ENCODE data around the gene C14orf180. TPM values are rescaled to one million over a fixed set of nuclear protein-coding genes. Genes with fewer than 3 reads are reported as not detected.
A peak's percentile ranks its signal among the peaks of the same experiment; 100 is the strongest.

The C14orf180 gene
- total RNA-seq, 1 experiment from 2014 or later, result not detected

DNA sequence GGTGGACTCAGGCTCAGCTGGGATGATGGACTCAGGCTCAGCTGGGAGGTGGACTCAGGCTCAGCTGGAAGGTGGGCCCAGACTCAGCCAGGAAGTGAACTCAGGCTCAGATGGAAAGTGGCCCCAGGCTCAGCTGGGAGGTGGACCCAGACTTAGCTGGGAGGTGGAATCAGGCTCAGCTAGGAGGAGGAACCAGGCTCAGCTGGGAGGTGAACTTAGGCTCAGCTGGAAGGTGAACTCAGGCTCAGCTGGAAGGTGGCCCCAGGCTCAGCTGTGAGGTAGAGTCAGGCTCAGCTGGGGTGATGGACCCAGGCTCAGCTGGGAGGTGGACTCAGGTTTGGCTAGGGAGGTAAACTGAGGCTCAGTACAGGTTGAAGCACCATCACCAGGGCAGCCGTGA is 21.8 kb upstream of the C14orf180 start:
- no peak for DNase-seq (ENCODE audit: low read depth, low spot score)
- in situ Hi-C loops (cut with HindIII; ENCODE audit: low pct_unique_long_range_greater_than_20kb, low sequenced_read_pairs), result no loop called here

DNA sequence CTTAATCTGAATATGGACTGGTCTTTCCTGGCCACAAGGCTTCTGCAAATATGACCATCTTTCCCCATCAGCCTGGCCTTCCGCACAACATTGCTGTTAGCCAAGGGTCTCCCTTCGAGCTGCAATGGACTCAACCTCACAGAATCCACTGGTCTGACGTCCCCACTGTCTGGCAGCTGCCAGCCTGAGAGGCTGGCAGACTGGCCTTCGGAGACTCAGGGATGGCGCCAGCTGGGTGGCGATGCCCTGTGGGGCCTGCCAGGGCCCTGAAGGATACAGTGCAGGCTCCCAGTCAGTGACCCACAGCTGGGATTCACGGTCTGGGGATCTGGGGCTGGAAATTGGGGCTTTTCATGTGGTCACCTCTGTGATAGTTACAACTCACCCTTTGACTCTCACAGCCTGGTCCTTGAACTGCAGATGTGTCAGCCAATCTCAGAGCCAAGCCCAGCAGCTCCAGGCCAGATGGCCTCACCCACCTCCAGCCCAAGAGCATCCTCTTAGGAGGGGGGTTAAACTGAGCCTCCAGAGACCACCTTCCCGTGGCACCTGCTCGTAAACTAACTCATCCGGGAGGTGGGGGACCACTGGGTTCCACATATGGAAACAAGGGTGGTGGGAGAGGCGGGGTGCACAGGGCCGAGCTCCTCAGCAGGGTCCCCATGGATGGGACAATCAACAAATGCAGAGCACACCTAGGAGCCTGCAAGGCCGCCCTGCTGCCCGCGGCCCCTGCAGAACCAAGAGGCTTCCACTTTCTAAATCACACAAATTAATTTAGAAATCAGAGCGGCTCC is 21.1 kb upstream of the C14orf180 start:
- in situ Hi-C loops (cut with HindIII; ENCODE audit: low pct_unique_long_range_greater_than_20kb, low sequenced_read_pairs), result no loop called here

DNA sequence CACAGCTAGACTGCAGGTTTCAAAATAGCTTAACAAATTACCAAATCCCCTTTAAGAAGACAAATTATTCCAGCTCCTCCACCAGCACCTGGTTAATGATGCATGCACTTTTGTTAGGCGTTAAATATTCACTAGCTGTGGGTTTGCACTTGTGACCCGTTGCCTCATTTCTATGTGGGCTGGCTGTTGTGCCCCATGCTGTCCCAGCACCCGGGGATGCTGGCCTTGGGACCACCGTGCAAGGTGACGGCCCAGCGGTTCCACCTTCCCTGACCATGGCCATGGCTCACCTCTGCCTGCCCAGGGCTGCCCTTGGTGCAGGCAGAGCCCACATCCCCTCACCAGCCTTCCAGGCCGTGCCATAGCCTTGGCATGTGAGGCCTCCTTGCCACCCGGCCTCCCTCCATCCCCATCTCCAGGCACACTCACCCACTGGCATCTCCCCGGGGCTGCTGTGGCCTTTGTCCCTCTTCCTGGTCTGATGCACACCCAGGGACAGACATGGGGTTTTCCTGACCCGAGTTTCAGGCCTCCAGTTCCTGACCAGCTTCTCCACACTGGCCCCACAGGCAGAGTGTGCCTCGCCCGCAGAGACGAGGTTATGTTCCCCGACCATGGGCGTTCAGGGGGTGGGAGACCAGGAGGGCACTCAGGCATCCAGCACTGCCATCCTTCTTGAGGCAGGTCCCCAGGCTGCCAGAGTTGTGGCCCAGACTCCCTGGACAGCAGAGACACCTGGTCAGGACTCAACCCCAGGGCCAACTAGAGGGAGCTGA is 20.3 kb upstream of the C14orf180 start:
- DNase-seq (ENCODE audit: low read depth, low spot score), result no peak
- in situ Hi-C loops (cut with HindIII; ENCODE audit: low pct_unique_long_range_greater_than_20kb, low sequenced_read_pairs), result no loop called here

More for the DNA sequence above, 21.1 kb upstream of the C14orf180 start:
- DNase-seq (ENCODE audit: low read depth, low spot score), result no peak

DNA sequence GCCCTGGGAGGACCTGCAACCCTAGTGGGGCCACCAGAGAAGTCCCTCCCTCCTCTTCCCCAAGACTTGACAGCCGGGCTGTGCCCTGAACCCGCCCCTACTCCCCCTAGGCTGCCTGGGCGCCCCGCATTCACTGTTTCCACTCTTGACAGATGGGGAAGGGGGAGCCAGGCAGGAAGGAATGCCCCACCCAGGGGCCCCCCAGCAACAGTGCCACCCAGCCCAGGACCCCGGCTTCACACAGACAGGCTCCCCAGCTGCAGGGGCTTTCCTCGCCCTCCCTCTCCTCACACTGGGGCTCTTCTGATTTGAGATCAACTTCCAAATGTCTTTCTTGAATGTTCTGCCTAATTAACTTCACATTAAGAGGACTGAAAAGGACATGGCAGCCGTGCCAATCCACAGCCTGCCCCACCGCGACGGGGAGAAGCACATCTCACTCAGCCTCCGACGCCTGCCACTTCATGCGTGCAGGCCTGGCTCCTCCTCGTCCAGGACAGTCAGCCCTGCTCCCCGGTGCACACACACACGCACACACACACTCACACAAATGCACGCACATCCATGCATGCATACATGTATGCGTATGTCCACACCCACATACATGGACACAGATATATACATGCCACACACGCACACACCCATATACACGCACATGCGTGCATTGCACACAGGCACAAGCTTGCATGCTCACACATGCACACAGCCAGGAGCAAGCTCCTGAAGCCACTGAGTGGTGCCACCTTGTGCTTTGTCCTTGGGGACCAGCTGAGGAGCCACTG is 19.6 kb upstream of the C14orf180 start:
- DNase-seq (ENCODE audit: low read depth, low spot score), result no peak
- in situ Hi-C loops (cut with HindIII; ENCODE audit: low pct_unique_long_range_greater_than_20kb, low sequenced_read_pairs), result no loop called here

DNA sequence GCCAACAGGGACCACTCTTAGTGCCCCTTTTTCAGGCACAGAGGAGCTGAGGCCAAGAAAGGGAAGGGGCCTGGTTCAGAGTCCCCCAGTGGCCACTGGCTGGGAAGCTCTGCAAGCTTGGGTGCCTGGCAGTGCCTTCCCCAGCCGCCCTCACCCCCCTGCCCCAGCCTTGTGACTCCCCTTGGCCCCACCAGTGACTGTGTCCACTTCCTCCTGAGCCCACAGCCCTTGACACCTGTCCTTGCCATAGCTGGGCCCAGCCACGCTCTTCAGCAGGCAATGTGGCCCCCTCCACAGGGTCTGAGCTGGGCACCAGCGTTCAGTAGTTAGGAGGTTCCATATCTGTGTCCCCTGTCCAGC is 19.0 kb upstream of the C14orf180 start:
- no peak for DNase-seq (ENCODE audit: low read depth, low spot score)
- in situ Hi-C loops (cut with HindIII; ENCODE audit: low pct_unique_long_range_greater_than_20kb, low sequenced_read_pairs), result no loop called here

DNA sequence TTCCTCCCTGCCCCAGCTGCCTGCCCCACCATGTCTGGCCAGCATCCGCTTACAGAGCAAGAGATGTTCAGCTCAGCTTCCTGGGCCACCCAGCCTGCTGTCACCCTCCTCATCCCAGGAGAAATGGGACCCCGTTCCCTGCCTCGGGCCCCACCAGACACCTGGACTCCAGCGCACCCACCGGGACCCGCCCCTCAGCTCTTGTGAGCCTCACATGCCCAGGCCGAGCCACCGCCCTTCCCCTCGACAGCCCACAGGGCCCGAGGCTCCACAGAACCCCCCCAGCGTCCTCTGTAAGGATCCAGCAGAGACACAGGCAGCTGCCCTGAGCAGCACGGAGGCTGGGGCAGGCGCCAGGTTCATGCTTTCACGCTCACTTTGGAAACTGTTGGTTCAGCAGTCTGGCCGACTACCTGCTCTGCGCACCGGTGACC is 18.4 kb upstream of the C14orf180 start:
- DNase-seq (ENCODE audit: low read depth, low spot score), result no peak
- in situ Hi-C loops (cut with HindIII; ENCODE audit: low pct_unique_long_range_greater_than_20kb, low sequenced_read_pairs), result no loop called here

DNA sequence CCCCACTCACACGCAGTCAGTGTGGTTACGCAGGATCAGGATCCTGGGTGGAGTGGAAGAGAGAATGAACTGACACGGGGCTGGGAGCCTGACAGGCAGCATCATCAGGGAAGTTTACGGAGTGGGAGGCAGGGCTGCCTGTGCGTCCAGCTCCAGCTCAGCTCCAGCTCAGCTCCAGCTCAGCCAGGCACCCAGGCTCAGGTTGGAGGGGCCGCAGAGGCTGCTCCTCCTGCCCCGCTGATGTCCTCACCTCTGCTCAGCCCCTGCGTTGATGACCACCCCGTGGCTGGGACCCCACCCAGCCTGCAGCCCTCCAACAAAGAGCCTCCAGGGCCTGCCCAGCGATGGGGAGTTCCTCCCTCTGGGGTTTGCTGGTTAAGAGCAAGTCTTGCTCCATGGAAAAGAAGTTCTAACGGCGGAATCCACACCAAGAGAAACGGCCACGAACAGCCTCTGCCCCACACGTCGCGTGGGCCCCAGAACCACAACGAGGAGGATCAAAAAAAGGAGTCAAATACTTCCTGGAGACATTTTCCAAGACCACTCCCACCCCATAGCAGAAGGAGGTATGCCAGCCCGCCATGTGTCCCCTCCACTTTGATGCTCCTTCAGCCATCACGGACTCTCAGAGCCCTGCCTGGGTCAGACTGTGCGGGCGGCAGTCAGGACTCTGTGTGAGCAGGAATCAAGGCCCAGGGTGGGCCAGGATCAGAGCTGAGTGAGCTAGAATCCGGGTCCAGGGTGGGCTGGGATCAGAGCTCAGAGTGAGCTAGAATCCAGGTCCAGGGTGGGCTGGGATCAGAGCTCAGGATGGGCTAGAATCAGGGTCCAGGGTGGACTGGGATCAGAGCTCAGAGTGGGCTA is 17.7 kb upstream of the C14orf180 start:
- no peak for DNase-seq (ENCODE audit: low read depth, low spot score)
- in situ Hi-C loops (cut with HindIII; ENCODE audit: low pct_unique_long_range_greater_than_20kb, low sequenced_read_pairs), result no loop called here

DNA sequence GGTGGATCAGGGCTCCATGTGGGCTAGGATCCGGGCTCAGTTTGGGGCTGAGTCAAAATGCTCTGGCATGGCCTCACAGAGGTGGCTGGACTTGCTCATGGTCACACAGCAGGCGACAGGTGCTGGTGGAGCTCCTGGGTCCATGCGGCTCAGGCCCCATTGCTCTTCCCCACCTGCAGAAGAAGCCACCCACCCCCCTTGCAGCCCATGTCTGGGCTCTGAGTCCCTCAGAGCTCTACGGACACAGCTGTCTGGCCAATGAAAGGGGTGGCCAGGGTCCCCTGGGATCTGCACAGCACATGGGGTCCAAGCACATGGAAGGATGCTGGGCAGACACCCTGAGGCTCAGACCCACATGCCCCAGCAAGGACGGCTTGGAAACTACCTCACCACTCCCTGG is 17.0 kb upstream of the C14orf180 start:
- in situ Hi-C loops (cut with HindIII; ENCODE audit: low pct_unique_long_range_greater_than_20kb, low sequenced_read_pairs), result no loop called here

DNA sequence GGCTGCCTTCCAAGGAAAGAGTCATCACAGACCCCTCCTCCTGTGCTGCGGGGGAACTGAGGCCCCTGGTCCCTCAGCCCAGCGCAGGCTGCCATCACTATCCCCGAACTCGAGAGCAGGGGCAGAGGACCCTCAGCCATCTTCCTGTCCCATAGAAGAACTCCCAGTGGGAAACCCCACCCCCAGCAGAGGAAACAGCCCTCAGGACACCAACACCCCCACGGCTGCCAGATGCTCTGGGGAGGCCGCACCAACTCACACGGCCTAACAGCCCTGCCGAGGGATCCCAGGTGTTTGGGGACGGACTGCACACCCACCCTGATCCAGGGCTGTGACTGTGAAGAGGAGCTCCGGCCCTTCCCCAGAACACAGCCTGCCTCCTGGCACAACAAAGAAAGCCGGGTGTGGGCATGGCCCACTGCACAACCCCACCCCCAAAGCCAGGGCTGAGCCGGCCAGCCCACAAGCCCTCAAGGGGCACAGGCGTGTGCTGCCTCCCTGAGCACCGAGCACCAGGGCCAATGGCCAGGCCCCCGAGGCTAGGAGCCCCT is 16.3 kb upstream of the C14orf180 start:
- in situ Hi-C loops (cut with HindIII; ENCODE audit: low pct_unique_long_range_greater_than_20kb, low sequenced_read_pairs), result no loop called here
- no peak for DNase-seq (ENCODE audit: low read depth, low spot score)

More for the DNA sequence above, 17.0 kb upstream of the C14orf180 start:
- DNase-seq (ENCODE audit: low read depth, low spot score), result no peak

DNA sequence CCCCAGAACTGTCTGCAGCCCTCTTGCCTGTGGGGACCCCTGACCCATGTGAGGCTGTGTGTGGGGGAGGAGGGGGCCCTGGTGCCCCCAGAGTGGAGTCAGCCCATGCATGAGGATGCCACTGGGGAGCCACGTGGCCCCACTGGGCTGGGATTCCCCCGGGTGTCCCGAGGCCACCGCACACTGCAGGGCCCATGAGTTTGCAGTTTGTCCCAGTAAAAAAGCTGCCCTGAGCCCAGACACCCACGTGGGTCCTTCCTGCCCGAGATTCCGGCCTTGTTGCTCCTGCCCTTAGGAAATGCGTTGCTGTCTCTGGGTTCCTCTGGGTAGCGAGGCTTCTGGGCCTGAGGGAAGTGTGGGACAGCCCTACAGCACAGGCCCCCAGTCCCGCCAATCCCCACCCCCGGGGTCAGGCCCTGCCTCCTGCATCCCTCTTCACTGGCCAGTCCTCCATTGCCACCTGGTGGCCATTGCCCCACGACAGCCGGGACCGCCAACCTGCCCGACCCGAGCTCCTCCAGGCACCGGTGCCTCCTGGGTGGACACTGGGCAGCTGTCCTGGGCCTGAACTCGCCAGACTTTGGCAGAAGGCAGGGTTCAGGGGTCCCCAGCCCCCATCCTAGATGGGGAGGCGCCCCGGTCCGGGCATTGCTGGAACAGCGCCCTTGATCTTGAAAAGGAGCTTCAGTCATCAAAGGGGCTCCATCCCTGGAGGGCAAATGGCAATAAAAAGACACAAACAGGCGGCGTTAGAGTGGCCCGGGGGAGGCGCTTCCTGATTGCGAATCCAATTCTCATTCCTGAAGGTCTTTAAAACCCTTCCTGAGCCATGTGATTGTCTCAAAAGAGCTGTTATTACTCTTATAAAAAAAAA is 15.6 kb upstream of the C14orf180 start:
- in situ Hi-C loops (cut with HindIII; ENCODE audit: low pct_unique_long_range_greater_than_20kb, low sequenced_read_pairs), result no loop called here
- peak; percentile 75 for DNase-seq (ENCODE audit: low read depth, low spot score)

DNA sequence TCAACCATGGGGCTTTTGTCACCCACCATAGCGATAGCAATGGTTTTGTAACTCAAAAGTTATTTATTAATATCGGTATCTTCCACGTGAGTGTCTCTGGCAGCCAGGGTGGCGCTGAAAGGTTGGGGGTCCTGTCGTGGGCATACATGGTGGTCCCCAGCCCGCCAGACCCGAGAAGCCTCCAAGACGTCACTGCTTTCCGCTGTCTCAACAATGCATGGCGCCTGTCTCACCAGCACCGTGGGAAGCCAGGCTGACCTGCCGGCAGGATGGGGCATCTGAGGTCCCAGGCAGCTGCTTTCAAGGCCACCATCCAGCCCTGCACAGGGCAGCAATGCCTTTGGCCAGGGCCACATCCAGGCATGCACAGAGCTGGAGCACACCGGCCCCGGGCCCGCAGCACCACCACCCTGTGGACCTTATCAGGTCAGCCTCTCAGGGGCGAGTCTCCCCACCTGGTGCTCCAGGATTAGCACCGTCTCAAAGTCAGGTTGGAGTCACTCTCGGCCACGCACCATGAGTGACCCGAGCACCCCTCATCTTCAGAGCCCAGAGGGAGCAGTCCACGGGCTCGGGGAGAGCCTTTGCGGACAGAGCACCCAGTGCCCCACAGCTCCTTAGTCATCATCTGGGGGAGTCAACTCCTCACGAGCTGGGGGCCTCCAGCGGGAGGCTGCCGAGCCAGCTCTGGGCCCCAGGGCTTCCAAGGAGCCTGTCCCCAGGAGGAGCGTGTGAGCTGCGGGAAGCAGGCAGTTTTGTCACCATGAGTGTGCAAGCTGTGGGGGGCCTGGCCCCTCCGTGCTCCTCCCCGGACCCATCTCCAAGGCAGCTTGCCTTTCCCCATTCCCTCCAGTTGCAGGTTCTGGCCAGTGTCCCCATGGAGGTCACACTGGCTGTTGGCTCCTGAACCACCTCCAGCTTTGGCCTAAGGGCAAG is 14.6 kb upstream of the C14orf180 start:
- in situ Hi-C loops (cut with HindIII; ENCODE audit: low pct_unique_long_range_greater_than_20kb, low sequenced_read_pairs), result no loop called here
- DNase-seq (ENCODE audit: low read depth, low spot score), result no peak

DNA sequence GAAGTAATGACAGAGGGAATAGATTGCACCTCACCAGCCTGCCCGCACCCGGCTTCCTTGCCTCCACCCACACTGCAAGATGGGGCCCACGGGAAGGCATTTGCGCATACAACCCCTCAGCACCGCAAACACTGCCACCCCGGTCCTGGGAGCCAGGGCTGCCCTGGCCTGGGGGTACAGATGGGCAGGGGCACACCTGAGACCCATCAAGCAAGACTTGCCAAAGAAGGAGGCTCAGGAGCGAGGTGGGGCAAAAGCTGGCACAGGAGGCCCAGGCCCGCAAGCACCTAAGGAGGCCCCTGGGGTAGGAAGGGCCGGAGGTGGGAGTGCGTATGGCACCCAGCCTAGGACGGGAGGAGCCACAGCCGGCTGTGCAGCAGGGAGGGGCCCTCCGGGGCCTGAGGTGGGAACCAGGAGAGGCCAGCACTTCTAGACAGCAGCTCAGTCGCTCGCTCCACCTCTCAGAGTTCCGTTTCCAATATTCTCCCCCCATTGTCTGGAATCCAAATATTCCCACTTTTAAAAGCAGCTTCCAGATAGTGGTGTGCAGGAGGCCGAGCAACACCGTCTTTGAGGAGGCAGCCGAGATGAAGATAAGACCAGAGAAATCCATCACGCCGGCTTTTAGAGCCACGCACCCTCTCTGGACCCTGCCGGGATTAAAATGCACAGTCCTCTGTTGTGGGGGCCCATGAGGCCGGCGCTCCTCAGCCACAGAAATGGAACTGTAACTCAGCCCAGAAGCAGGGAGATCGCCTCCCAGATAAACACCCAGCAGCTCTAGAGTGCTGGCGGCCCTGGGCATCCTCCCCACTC is 12.2 kb upstream of the C14orf180 start:
- no peak for DNase-seq (ENCODE audit: low read depth, low spot score)
- in situ Hi-C loops (cut with HindIII; ENCODE audit: low pct_unique_long_range_greater_than_20kb, low sequenced_read_pairs), result no loop called here

DNA sequence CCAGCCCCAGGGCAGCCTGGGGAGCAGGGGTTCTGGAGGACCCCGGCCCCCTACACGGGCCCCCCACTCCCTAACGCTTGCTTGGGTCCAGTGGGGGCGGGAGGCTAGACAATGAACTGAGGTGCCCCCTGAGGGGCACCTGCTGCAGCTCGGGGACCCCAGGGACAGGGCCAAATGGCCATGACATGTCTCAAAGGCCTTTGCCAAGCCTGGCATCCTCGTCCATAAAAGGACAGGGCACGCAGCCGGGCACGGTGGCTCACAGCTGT is 11.7 kb upstream of the C14orf180 start:
- DNase-seq (ENCODE audit: low read depth, low spot score), result no peak
- in situ Hi-C loops (cut with HindIII; ENCODE audit: low pct_unique_long_range_greater_than_20kb, low sequenced_read_pairs), result no loop called here

DNA sequence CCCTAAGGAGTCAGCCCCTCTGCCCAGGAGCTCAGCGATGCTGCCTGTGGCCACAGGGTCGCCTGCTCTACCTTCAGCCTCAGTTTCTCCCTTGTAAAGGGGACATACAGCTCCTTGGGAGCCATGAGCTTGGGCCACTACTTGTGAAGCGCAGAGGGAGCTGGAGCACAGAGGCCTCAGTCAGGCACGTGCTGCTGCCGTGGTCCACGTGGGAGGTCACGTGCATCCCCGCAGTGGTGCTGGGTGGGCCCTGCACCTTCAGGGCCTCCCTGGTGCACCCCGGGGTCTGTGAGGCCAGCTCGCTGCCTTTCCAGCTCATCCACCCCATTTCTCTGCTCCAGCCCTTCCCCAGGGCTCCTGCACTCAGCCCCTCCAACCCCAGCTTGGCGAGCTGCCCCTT is 10.9 kb upstream of the C14orf180 start:
- in situ Hi-C loops (cut with HindIII; ENCODE audit: low pct_unique_long_range_greater_than_20kb, low sequenced_read_pairs), result no loop called here
- DNase-seq (ENCODE audit: low read depth, low spot score), result no peak

DNA sequence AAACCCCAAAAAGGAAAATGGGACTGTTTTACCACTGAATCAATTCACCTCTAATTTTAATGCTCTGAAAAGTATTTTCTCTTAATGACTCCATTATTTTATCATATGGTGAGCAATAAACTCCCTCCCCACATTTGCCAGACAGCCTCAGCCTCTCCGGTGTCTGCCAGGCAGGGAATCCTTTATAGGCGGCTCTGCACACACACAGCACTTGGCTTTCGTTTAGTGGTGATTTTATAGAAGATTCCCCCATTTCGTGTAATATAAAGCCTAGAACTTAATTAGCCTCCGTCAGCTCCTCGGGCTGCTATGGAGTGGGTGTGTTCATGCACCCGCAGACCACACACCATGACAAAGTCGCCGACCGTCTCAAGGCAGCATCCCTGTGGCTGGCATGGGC is 10.1 kb upstream of the C14orf180 start:
- in situ Hi-C loops (cut with HindIII; ENCODE audit: low pct_unique_long_range_greater_than_20kb, low sequenced_read_pairs), result no loop called here

More for the DNA sequence above, 10.1 kb upstream of the C14orf180 start:
- DNase-seq (ENCODE audit: low read depth, low spot score), result no peak

Measured in SK-MEL-5 (cell line).